A673 (cell line): ENCODE data around the gene RP2. TPM values are rescaled to one million over a fixed set of nuclear protein-coding genes. Genes with fewer than 3 reads are reported as not detected.

Experiments
- Bru-seq: library from RNA; stranded (reverse); fragments of 400-500 nt; gene quantifications from one replicate; lab custom pipeline; 2021; lab: Mats Ljungman, UMichigan
- BruChase-seq, 2 experiments: library from RNA; stranded (reverse); fragments of 400-500 nt; gene quantifications; one replicate each; lab custom pipeline; 2021; lab: Mats Ljungman, UMichigan
- BruUV-seq: library from RNA; stranded (reverse); fragments of 400-500 nt; replicated peaks from 2 replicates; lab custom pipeline; 2021; lab: Mats Ljungman, UMichigan
- CTCF ChIA-PET: fragments of 300-600 bp; sonication (Branson Sonifier 250); formaldehyde crosslinking; loops from one replicate; lab custom pipeline; 2022; ENCODE audit warnings: antibody characterized with exemption; lab: Charles Lee
- POLR2A ChIA-PET: fragments of 300-600 bp; sonication (Branson Sonifier 250); formaldehyde crosslinking; loops from one replicate; lab custom pipeline; 2022; ENCODE audit warnings: antibody characterized with exemption; ENCODE audit not compliant: low non-redundant PET; lab: Charles Lee
- DNase-seq: peaks from one replicate; pipeline ENCODE4 v3.0.0-alpha.2; 2015; ENCODE audit warnings: low spot score
- H3K27ac ChIP-seq: fragments of 200-600 bp; sonication (generic); 2 replicates; pipeline ENCODE4 v1.5.1; 2016; ENCODE audit warnings: mixed run types, low read depth, mild to moderate bottlenecking, mixed read lengths, antibody characterized with exemption, low read length; ENCODE audit not compliant: poor library complexity, severe bottlenecking
- H3K27me3 ChIP-seq: fragments of 200-600 bp; sonication (generic); replicated peaks from 2 replicates; pipeline ENCODE4 v1.6.1; 2017; ENCODE audit warnings: mixed run types, low read depth, mild to moderate bottlenecking, mixed read lengths, antibody characterized with exemption, low read length; ENCODE audit not compliant: insufficient read depth, poor library complexity
- H3K36me3 ChIP-seq: fragments of 200-600 bp; sonication (generic); 2 replicates; pipeline ENCODE4 v1.6.1; 2016; ENCODE audit warnings: mixed run types, mild to moderate bottlenecking, mixed read lengths, antibody characterized with exemption, low read length; ENCODE audit not compliant: insufficient read depth, poor library complexity, severe bottlenecking
- H3K4me1 ChIP-seq: fragments of 200-600 bp; sonication (generic); 2 replicates; pipeline ENCODE4 v1.6.1; 2017; ENCODE audit warnings: mixed run types, mild to moderate bottlenecking, mixed read lengths, antibody characterized with exemption, low read length; ENCODE audit not compliant: insufficient read depth, poor library complexity, severe bottlenecking
- H3K4me3 ChIP-seq: fragments of 200-600 bp; sonication (generic); 2 replicates; pipeline ENCODE4 v1.5.1; 2016; ENCODE audit warnings: low read depth, mixed run types, mild to moderate bottlenecking, mixed read lengths, low read length; ENCODE audit not compliant: poor library complexity, severe bottlenecking
- H3K9me3 ChIP-seq: fragments of 200-600 bp; sonication (generic); 2 replicates; pipeline ENCODE4 v1.6.1; 2016; ENCODE audit warnings: mixed run types, low read depth, mild to moderate bottlenecking, mixed read lengths, antibody characterized with exemption, low read length; ENCODE audit not compliant: poor library complexity, severe bottlenecking
- EZH2 ChIP-seq: fragments of 200-600 bp; sonication (generic); IDR thresholded peaks from 2 replicates; pipeline ENCODE4 v1.6.1; 2017; ENCODE audit warnings: borderline replicate concordance, low read depth, mild to moderate bottlenecking, mixed read lengths, antibody characterized with exemption, low read length; ENCODE audit not compliant: poor library complexity, severe bottlenecking
- intact Hi-C: fragments of 100-400 bp; cut with micrococcal nuclease; formaldehyde crosslinking; loops from one replicate; pipeline ENCODE4 v1.10.0; 2022; ENCODE audit not compliant: unreplicated experiment
- long read RNA-seq: library from polyadenylated mRNA; stranded (forward); transcript quantifications from one replicate; pipeline ENCODE4 v2.0.0, GENCODE V29; 2022
- total RNA-seq: library from RNA; stranded (reverse); gene quantifications from 2 replicates; pipeline ENCODE4 v1.2.3, GENCODE V29; 2021
- TF ChIP-seq, protein P1 (sequence below): fragments of 300-800, 200-600 bp; sonication (generic); conservative IDR thresholded peaks from 2 replicates; pipeline ENCODE4 v1.5.1; 2017; ENCODE audit warnings: low read depth, mild to moderate bottlenecking, antibody characterized with exemption, low read length, moderate library complexity, mixed read lengths

The RP2 gene
- total RNA-seq (21.5 and 24.7 TPM in 2 replicates), Bru-seq, nascent RNA (percentile 72 among the genes with signal in this experiment), BruChase-seq, experiment 1, labeled RNA remaining after a 2-hour chase (percentile 76 among the genes with signal in this experiment), BruChase-seq, experiment 2, labeled RNA remaining after a 6-hour chase (percentile 81 among the genes with signal in this experiment)
- long read RNA-seq, transcript RP2-201 (5 exons, 3,803 nt) = major isoform, 161 of 170 reads
- long read RNA-seq, partial matches to known transcripts = 6 of 170 reads
- long read RNA-seq, other reads (novel, unspliced or antisense) = 3 of 170 reads

GRCh38 chrX:46836701-46837557 is at the start of gene RP2:
TSS of gene RP2 (plus strand) at chrX:46837043. CDS start at chrX:46837101, 58 bp downstream.
- ChIA-PET POLR2A (no interaction called here), CTCF (interaction anchor here (0.6 kb wide), 1 partner anchor 77 kb away, joined by 4 read pairs; no protein-coding TSS in a partner anchor)
- Histone ChIP-seq H3K36me3 (no peaks in the 10 kb centered on the region), H3K4me1 (no peaks in the 10 kb centered on the region), H3K27ac (peak within 1 kb of the TSS; percentile 82), H3K4me3 (peak within 1 kb of the TSS; percentile 87), H3K9me3 (no peaks in the 10 kb centered on the region), H3K27me3 (no peaks in the 10 kb centered on the region)
- DNase-seq = peak; percentile 96
- intact Hi-C loops = loop anchor here (5.0 kb wide), 1 partner anchor 65 kb away; no protein-coding TSS in a partner anchor
- no TSS peak for BruUV-seq
- TF ChIP-seq, protein P1, sequence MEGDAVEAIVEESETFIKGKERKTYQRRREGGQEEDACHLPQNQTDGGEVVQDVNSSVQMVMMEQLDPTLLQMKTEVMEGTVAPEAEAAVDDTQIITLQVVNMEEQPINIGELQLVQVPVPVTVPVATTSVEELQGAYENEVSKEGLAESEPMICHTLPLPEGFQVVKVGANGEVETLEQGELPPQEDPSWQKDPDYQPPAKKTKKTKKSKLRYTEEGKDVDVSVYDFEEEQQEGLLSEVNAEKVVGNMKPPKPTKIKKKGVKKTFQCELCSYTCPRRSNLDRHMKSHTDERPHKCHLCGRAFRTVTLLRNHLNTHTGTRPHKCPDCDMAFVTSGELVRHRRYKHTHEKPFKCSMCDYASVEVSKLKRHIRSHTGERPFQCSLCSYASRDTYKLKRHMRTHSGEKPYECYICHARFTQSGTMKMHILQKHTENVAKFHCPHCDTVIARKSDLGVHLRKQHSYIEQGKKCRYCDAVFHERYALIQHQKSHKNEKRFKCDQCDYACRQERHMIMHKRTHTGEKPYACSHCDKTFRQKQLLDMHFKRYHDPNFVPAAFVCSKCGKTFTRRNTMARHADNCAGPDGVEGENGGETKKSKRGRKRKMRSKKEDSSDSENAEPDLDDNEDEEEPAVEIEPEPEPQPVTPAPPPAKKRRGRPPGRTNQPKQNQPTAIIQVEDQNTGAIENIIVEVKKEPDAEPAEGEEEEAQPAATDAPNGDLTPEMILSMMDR = no peak
- TF ChIP-seq EZH2 = no peak

- intact Hi-C loops = no loop called here
- ChIA-PET CTCF (no interaction called here), POLR2A (no interaction called here)
- no peaks in the 10 kb centered on the region for H3K36me3 ChIP-seq
- peak; percentile 40 for DNase-seq
- TF ChIP-seq EZH2 = no peak
- TF ChIP-seq, protein P1 = no peak
- no peak overlapping the region for H3K4me3 ChIP-seq
- peaks cover 13% of the 10 kb centered on the region for H3K4me1 ChIP-seq
- H3K9me3 ChIP-seq = no peaks in the 10 kb centered on the region
- H3K27me3 ChIP-seq = no peaks in the 10 kb centered on the region
- no TSS peak for BruUV-seq
- H3K27ac ChIP-seq = no peak overlapping the region
Observed at GRCh38 chrX:46788902-46789301, 47.9 kb upstream of the RP2 start.

GRCh38 chrX:46791927-46792809 is 44.7 kb upstream of the RP2 start:
- POLR2A ChIA-PET = no interaction called here
- no TSS peak for BruUV-seq

More at GRCh38 chrX:46791927-46792809, 44.7 kb upstream of the RP2 start:
- intact Hi-C loops = no loop called here
- TF ChIP-seq, protein P1 = no peak
- TF ChIP-seq EZH2 = no peak
- DNase-seq = peak; percentile 82
- no peaks in the 10 kb centered on the region for H3K27me3 ChIP-seq
- no peaks in the 10 kb centered on the region for H3K36me3 ChIP-seq
- peak overlapping the region; percentile 1 for H3K4me3 ChIP-seq
- H3K27ac ChIP-seq = peak overlapping the region; percentile 71
- peaks cover 13% of the 10 kb centered on the region for H3K4me1 ChIP-seq
- CTCF ChIA-PET = interaction anchor here (0.5 kb wide), 1 partner anchor 138 kb away, joined by 4 read pairs; no protein-coding TSS in a partner anchor
- H3K9me3 ChIP-seq = no peaks in the 10 kb centered on the region
